Natural killer cell (primary cell): ENCODE measurements around the gene LRRC4. TPM values are rescaled to one million over a fixed set of nuclear protein-coding genes. Genes with fewer than 3 reads are reported as not detected.

Source experiments
- ATAC-seq, 3 donors: fragments of 150-1000 bp in 2 of 3; fragments of 200-7000 bp in 1 of 3; cut with Tn5 transposase; 1 replicate in 1 of 3; 2 replicates in 2 of 3; pipeline ENCODE4 v1.10.0; 2021; ENCODE audit warnings: mild to moderate bottlenecking in 2 of 3, moderate library complexity in 2 of 3
- DNase-seq, 2 donors: peaks; one replicate each; pipeline versions ENCODE4 v3.0.0 to v3.0.0-alpha.2; 2013 to 2021; ENCODE audit warnings: mixed read lengths in 1 of 2
- H3K27ac ChIP-seq: one replicate; pipeline ENCODE4 v1.5.1; 2013; ENCODE audit warnings: mild to moderate bottlenecking, low read length
- H3K27me3 ChIP-seq: one replicate; pipeline ENCODE4 v1.6.1; 2013; ENCODE audit warnings: low read length; ENCODE audit not compliant: control insufficient read depth, insufficient read depth
- H3K36me3 ChIP-seq: one replicate; pipeline ENCODE4 v1.6.1; 2013; ENCODE audit warnings: low read length; ENCODE audit not compliant: control insufficient read depth, insufficient read depth
- H3K4me1 ChIP-seq: one replicate; pipeline ENCODE4 v1.6.1; 2013; ENCODE audit warnings: low read length; ENCODE audit not compliant: control insufficient read depth, insufficient read depth
- H3K4me3 ChIP-seq: one replicate; pipeline ENCODE4 v1.5.1; 2013; ENCODE audit warnings: low read length
- H3K9me3 ChIP-seq: one replicate; pipeline ENCODE4 v1.6.1; 2013; ENCODE audit warnings: low read length; ENCODE audit not compliant: control insufficient read depth, insufficient read depth
- H3K27ac Mint-ChIP-seq, 2 donors: one replicate each; pipeline ENCODE4 v1.8.0; 2022; ENCODE audit warnings: mild to moderate bottlenecking in 2 of 2, mixed read lengths in 2 of 2, moderate library complexity in 1 of 2
- H3K27me3 Mint-ChIP-seq, 2 donors: one replicate each; pipeline ENCODE4 v1.8.0; 2022; ENCODE audit warnings: low read depth in 2 of 2, mixed read lengths in 2 of 2
- H3K36me3 Mint-ChIP-seq: one replicate; pipeline ENCODE4 v1.8.0; 2022; ENCODE audit warnings: mixed read lengths
- H3K4me1 Mint-ChIP-seq, 2 donors: one replicate each; pipeline ENCODE4 v1.8.0; 2022; ENCODE audit warnings: mixed read lengths in 2 of 2
- H3K4me3 Mint-ChIP-seq: one replicate; pipeline ENCODE4 v1.8.0; 2022; ENCODE audit warnings: mild to moderate bottlenecking, moderate library complexity, mixed read lengths
- H3K9me3 Mint-ChIP-seq, 2 donors: one replicate each; pipeline ENCODE4 v1.8.0; 2022; ENCODE audit warnings: mixed read lengths in 2 of 2
- CTCF ChIP-seq: fragments of 200-600 bp; IDR thresholded peaks from one replicate; pipeline ENCODE4 v1.8.0; 2022; ENCODE audit warnings: antibody characterized with exemption
- WGBS: methylation state at CpG from one replicate; pipeline ENCODE4 v1.1.7; 2013; ENCODE audit warnings: missing lambda C conversion rate; ENCODE audit not compliant: insufficient coverage; 5-methylcytosine and 5-hydroxymethylcytosine counted together
- intact Hi-C: fragments of 100-400 bp; cut with micrococcal nuclease; formaldehyde crosslinking; loops from one replicate; pipeline ENCODE4 v1.14.2; 2022
- total RNA-seq, 4 donors: library from RNA; stranded (reverse); fragments of 120-200 nt in 1 of 4; gene quantifications; one replicate each; pipeline versions ENCODE4 v1.2.3 to v1.2.4, GENCODE V29; 2013 to 2022

LRRC4 gene
- total RNA-seq, 3 donors from 2014 or later (not counting 1 experiment from before 2014, with no cell fraction given): 0.79 to 2.4 (median 1.8) TPM

GRCh38 chr7:127988751-127989150, 42.5 kb downstream of the LRRC4 start:
- no peak overlapping the region for H3K4me3 Mint-ChIP-seq
- no peaks in the 10 kb centered on the region for H3K27me3 Mint-ChIP-seq
- H3K27me3 ChIP-seq: no peaks in the 10 kb centered on the region
- H3K36me3 Mint-ChIP-seq: no peaks in the 10 kb centered on the region
- peaks cover 23% of the 10 kb centered on the region in 2 donors for H3K4me1 Mint-ChIP-seq
- peaks cover 22% of the 10 kb centered on the region for H3K36me3 ChIP-seq
- intact Hi-C loops: no loop called here
- H3K9me3 Mint-ChIP-seq: no peaks in the 10 kb centered on the region
- H3K9me3 ChIP-seq: no peaks in the 10 kb centered on the region
- DNase-seq (no peak), ATAC-seq (no peak)
- H3K4me1 ChIP-seq: no peaks in the 10 kb centered on the region
- 100% methylated on average over 1 of the region's 1 CpG for WGBS
- no peak overlapping the region for H3K27ac Mint-ChIP-seq
- TF ChIP-seq CTCF: no peak
- H3K27ac ChIP-seq: no peak overlapping the region
- no peak overlapping the region for H3K4me3 ChIP-seq

DNA sequence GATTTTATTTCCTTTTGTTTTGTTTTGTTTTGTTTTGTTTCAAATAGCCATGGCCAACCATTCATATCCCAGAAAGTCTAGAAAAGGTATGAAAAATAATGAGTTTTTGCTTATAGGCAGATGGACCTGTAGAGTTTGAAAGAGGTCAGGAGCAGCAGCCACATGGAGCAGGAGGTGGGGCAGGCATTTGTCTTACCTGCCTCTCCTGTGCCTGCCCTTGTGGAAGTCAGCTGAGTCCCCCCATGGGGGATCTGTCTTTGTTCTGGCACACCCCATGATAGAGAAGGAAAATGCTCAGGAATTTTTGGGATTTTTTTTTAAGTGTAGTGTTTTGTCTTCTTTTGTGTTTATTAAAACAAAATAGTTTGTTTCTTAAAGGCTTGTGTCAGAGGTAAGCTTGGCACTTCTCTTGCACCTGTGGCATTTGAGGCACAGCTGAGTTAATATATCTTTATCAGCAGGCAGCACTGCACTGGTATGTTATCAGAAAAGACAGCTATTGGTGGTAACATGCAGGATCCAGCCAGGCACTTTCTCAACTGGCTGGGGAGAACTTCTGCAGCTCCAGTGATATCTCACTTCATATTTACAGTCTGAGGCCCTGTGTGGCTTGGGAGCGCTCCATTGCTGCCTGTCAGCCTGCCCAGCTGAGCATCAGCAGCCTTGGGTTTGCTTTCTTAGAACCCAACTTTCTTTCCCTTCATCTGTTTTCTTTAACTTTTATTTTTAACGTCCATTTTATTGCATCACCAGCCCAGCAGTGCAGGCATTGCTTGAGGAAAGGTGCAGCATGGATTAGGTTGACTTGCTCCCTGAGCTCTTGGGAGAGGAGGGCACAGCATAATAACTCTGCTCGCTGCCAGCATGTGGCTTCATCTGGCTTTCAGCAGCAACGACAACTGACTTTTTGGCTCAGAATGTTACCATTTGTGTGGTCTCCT, 44.4 kb downstream of the LRRC4 start:
- Mint-ChIP-seq H3K4me1 (peaks cover 37 to 40% of the 10 kb centered on the region in 2 donors), H3K27ac (no peak overlapping the region), H3K4me3 (no peak overlapping the region), H3K9me3 (no peaks in the 10 kb centered on the region), H3K36me3 (no peaks in the 10 kb centered on the region), H3K27me3 (no peaks in the 10 kb centered on the region)
- no peaks in the 10 kb centered on the region for H3K9me3 ChIP-seq
- no peaks in the 10 kb centered on the region for H3K27me3 ChIP-seq
- H3K36me3 ChIP-seq: peaks cover 10% of the 10 kb centered on the region
- intact Hi-C loops: no loop called here
- no peak overlapping the region for H3K27ac ChIP-seq
- ATAC-seq (no peak), DNase-seq (no peak)
- no peaks in the 10 kb centered on the region for H3K4me1 ChIP-seq
- H3K4me3 ChIP-seq: no peak overlapping the region
- TF ChIP-seq CTCF: no peak
- WGBS: 95% methylated on average over 4 of the region's 4 CpGs

GRCh38 chr7:127983804-127984332, 47.4 kb downstream of the LRRC4 start:
- Mint-ChIP-seq H3K36me3 (no peaks in the 10 kb centered on the region), H3K4me1 (peaks cover 37 to 43% of the 10 kb centered on the region in 2 donors), H3K4me3 (no peak overlapping the region), H3K27ac (peak overlapping the region in 1 of 2 donors; percentile 41), H3K27me3 (no peaks in the 10 kb centered on the region), H3K9me3 (peaks cover 3 to 4% of the 10 kb centered on the region in 2 donors)
- no peak for TF ChIP-seq CTCF
- H3K9me3 ChIP-seq: peaks cover 5% of the 10 kb centered on the region
- H3K27me3 ChIP-seq: no peaks in the 10 kb centered on the region
- H3K27ac ChIP-seq: no peak overlapping the region
- intact Hi-C loops: no loop called here
- H3K4me3 ChIP-seq: no peak overlapping the region
- H3K36me3 ChIP-seq: no peaks in the 10 kb centered on the region
- H3K4me1 ChIP-seq: no peaks in the 10 kb centered on the region
- WGBS: 65% methylated on average over 5 of the region's 5 CpGs
- no peak for DNase-seq
- peak; percentile 43 to 62 (median 57) for ATAC-seq
